ENCODE measurements around the gene SEPTIN6.
"Not testable (repeated sequence)": the region's sequence is repeated elsewhere in the genome, so short reads cannot be mapped to it uniquely, and the experiment has no call there.

SEPTIN6 gene

GRCh38 chrX:119690921-119691716, 1.8 kb downstream of the SEPTIN6 start:
- peak; percentile 72 for DNase-seq (ENCODE audit: low spot score)

- peak; percentile 40 for DNase-seq (ENCODE audit: low spot score)
Observed at GRCh38 chrX:119688911-119689321, 4.1 kb downstream of the SEPTIN6 start.

GRCh38 chrX:119687661-119688413, 5.1 kb downstream of the SEPTIN6 start:
- DNase-seq (ENCODE audit: low spot score) = no peak

GRCh38 chrX:119686087-119686691, 6.8 kb downstream of the SEPTIN6 start:
- peak; percentile 76 for DNase-seq (ENCODE audit: low spot score)

GRCh38 chrX:119685225-119686066, 7.5 kb downstream of the SEPTIN6 start:
- DNase-seq (ENCODE audit: low spot score) = peak; percentile 80

- DNase-seq (ENCODE audit: low spot score) = no peak
Observed at GRCh38 chrX:119684916-119685224, 8.1 kb downstream of the SEPTIN6 start.

GRCh38 chrX:119684312-119684711, 8.7 kb downstream of the SEPTIN6 start:
- DNase-seq (ENCODE audit: low spot score) = not testable (repeated sequence)

GRCh38 chrX:119682019-119682989, 10.7 kb downstream of the SEPTIN6 start:
- DNase-seq (ENCODE audit: low spot score) = peak; percentile 55

- DNase-seq (ENCODE audit: low spot score) = no peak
Observed at GRCh38 chrX:119677654-119677981, 15.3 kb downstream of the SEPTIN6 start.

- no peak for DNase-seq (ENCODE audit: low spot score)
Observed at GRCh38 chrX:119676949-119677653, 15.9 kb downstream of the SEPTIN6 start.

GRCh38 chrX:119673336-119673735, 19.6 kb downstream of the SEPTIN6 start:
- no peak for DNase-seq (ENCODE audit: low spot score)

GRCh38 chrX:119672426-119672825, 20.5 kb downstream of the SEPTIN6 start:
- DNase-seq (ENCODE audit: low spot score) = no peak

- no peak for DNase-seq (ENCODE audit: low spot score)
Observed at GRCh38 chrX:119669424-119670037, 23.4 kb downstream of the SEPTIN6 start.

- DNase-seq (ENCODE audit: low spot score) = no peak
Observed at GRCh38 chrX:119667111-119667878, 25.7 kb downstream of the SEPTIN6 start.

- peak; percentile 39 for DNase-seq (ENCODE audit: low spot score)
Observed at GRCh38 chrX:119664877-119665276, 28.1 kb downstream of the SEPTIN6 start.

GRCh38 chrX:119661486-119661885, 31.5 kb downstream of the SEPTIN6 start:
- no peak for DNase-seq (ENCODE audit: low spot score)

- no peak for DNase-seq (ENCODE audit: low spot score)
Observed at GRCh38 chrX:119659522-119659921, 33.4 kb downstream of the SEPTIN6 start.

- no peak for DNase-seq (ENCODE audit: low spot score)
Observed at GRCh38 chrX:119655125-119655524, 37.8 kb downstream of the SEPTIN6 start.

GRCh38 chrX:119654112-119654531, 38.8 kb downstream of the SEPTIN6 start:
- DNase-seq (ENCODE audit: low spot score) = no peak
